Measurements from ENCODE around the gene CHCHD3. TPM values are rescaled to one million over a fixed set of nuclear protein-coding genes. Genes with fewer than 3 reads are reported as not detected.

The CHCHD3 gene
- total RNA-seq, 6 experiments from 2014 or later = 51.3 to 70.0 (median 65.7) TPM

DNA sequence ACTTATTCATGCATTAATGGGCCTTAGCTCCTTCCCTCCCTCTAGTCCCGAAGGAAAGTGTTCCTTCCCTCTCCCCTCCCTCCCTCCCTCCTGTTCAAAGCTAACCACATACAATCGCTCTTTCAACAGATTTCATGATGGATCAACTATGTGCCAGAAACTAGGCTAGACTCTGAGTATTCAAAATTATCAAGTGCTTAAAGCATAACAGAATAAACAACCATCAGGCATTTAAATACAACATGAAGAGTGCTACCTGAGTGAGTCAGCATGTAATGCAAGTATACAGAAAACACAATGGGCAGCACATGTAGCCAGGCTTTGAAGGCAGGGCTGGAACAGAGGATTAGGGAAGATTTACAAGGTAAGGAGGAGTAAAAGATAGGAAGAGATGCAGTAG is 11.3 kb downstream of the CHCHD3 start:
- Mint-ChIP-seq H3K27me3 (ENCODE audit: insufficient read depth) (peaks cover 1% of the 10 kb centered on the region; the same call in 1 of the 2 replicates), H3K4me1 (ENCODE audit: low read depth) (peaks cover 6% of the 10 kb centered on the region; the same call in 1 of the 2 replicates), H3K36me3 (ENCODE audit: low read depth) (peaks cover 21% of the 10 kb centered on the region), H3K27ac (no peak overlapping the region), H3K9me3 (no peaks in the 10 kb centered on the region), H3K4me3 (no peak overlapping the region)
- DNase-seq = no peak
- no peak for TF ChIP-seq CTCF (IDR thresholded peaks at IDR 0.05)

- Mint-ChIP-seq H3K4me3 (no peak overlapping the region), H3K36me3 (ENCODE audit: low read depth) (peaks cover 32% of the 10 kb centered on the region)
- no peak for DNase-seq
These were observed 16.6 kb downstream of the CHCHD3 start for GRCh38 chr7:133065301-133065700.

DNA sequence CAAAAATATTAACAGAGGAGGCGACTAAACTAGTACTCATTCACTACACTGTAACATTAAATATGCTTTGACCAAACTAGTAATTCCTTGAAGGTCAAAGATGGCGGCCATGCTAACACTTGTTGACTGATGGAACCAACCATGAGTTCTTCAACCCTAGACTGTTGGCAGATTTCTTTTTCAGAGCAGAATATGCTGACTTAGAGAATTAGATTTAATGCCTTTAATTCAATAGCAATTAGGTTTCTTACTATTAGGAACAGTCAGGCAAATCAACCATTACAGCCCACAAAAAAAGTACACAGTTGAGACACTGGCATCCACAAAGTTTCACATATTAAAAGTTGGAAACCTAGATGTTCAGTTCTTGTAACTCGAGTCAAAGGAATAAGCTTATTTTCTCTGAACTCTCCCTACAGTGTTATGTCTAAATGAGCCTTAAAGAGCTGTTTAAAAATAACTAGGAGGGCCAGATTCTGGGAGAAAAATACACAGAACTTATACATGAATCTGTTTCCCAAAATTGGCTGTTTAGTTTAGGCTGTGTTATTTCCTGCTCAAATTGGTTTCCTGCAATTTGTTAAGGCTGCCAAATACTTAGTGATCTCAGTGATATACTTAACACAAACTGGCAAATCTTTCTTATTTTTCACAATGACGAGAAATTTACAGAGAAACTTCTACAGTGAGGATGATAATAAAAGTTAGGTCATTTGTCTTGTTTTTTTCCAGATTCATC is 17.6 kb downstream of the CHCHD3 start:
- H3K4me1 Mint-ChIP-seq (ENCODE audit: low read depth) = no peaks in the 10 kb centered on the region
- DNase-seq = no peak
- H3K27ac Mint-ChIP-seq = no peak overlapping the region
- TF ChIP-seq CTCF (IDR thresholded peaks at IDR 0.05) = no peak
- H3K27me3 Mint-ChIP-seq (ENCODE audit: insufficient read depth) = peaks cover 2% of the 10 kb centered on the region; the same call in 1 of the 2 replicates
- peaks cover 38% of the 10 kb centered on the region for H3K36me3 Mint-ChIP-seq (ENCODE audit: low read depth)
- H3K9me3 Mint-ChIP-seq = no peaks in the 10 kb centered on the region
- no peak overlapping the region for H3K4me3 Mint-ChIP-seq

More at GRCh38 chr7:133065301-133065700, 16.6 kb downstream of the CHCHD3 start:
- H3K27me3 Mint-ChIP-seq (ENCODE audit: insufficient read depth) = peaks cover under 1% of the 10 kb centered on the region; the same call in 1 of the 2 replicates
- H3K27ac Mint-ChIP-seq = no peak overlapping the region
- no peaks in the 10 kb centered on the region for H3K4me1 Mint-ChIP-seq (ENCODE audit: low read depth)
- H3K9me3 Mint-ChIP-seq = no peaks in the 10 kb centered on the region
- no peak for TF ChIP-seq CTCF (IDR thresholded peaks at IDR 0.05)

DNA sequence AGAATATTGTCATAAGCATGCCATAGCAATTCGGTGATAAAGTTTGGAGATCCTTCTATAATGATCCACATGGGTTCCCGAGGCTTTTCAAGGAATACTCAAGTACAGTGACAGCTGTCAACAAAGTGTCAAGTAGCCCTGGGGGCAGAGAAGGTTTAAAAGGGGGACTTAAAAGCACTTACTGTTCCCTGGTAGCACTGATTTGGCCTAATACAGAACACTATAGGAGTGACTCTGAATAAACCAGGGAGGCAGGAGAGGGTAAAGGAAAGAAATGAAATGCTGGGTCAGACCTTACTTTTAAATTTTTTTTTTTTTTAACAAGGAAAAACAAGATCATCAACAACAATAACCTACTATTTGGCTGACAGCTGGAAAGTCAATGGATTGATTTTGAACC is 20.1 kb downstream of the CHCHD3 start:
- no peak for TF ChIP-seq CTCF (IDR thresholded peaks at IDR 0.05)
- Mint-ChIP-seq H3K27me3 (ENCODE audit: insufficient read depth) (peaks cover 2% of the 10 kb centered on the region; the same call in 1 of the 2 replicates), H3K9me3 (no peaks in the 10 kb centered on the region), H3K4me1 (ENCODE audit: low read depth) (peaks cover 5% of the 10 kb centered on the region), H3K27ac (no peak overlapping the region), H3K4me3 (no peak overlapping the region), H3K36me3 (ENCODE audit: low read depth) (peaks cover 22% of the 10 kb centered on the region)
- no peak for DNase-seq

- no peak for DNase-seq
- H3K4me3 Mint-ChIP-seq = no peak overlapping the region
- H3K9me3 Mint-ChIP-seq = no peaks in the 10 kb centered on the region
These were observed 20.5 kb downstream of the CHCHD3 start for GRCh38 chr7:133061357-133061756.

More at GRCh38 chr7:133061357-133061756, 20.5 kb downstream of the CHCHD3 start:
- Mint-ChIP-seq H3K27ac (no peak overlapping the region), H3K36me3 (ENCODE audit: low read depth) (peaks cover 18% of the 10 kb centered on the region), H3K27me3 (ENCODE audit: insufficient read depth) (peaks cover 2% of the 10 kb centered on the region; the same call in 1 of the 2 replicates), H3K4me1 (ENCODE audit: low read depth) (peaks cover 9% of the 10 kb centered on the region)
- no peak for TF ChIP-seq CTCF (IDR thresholded peaks at IDR 0.05)

Measured in HFFc6 (cell line).